ENCODE data around the gene PRXL2A.
"Not testable (repeated sequence)": the region's sequence is repeated elsewhere in the genome, so short reads cannot be mapped to it uniquely, and the experiment has no call there.

Gene PRXL2A

GRCh38 chr10:80480373-80480772, 72.0 kb downstream of the PRXL2A start:
- not testable (repeated sequence) for DNase-seq

GRCh38 chr10:80480852-80481251, 72.5 kb downstream of the PRXL2A start:
- no peak for DNase-seq

- no peak for DNase-seq
Observed at GRCh38 chr10:80484243-80484642, 75.9 kb downstream of the PRXL2A start.

- no peak for DNase-seq
Observed at GRCh38 chr10:80484676-80485075, 76.3 kb downstream of the PRXL2A start.

- DNase-seq: no peak
Observed at GRCh38 chr10:80485076-80485945, 77.0 kb downstream of the PRXL2A start.

- DNase-seq: no peak
Observed at GRCh38 chr10:80485946-80486764, 77.8 kb downstream of the PRXL2A start.
